ENCODE measurements around the gene TULP1.

DNA sequence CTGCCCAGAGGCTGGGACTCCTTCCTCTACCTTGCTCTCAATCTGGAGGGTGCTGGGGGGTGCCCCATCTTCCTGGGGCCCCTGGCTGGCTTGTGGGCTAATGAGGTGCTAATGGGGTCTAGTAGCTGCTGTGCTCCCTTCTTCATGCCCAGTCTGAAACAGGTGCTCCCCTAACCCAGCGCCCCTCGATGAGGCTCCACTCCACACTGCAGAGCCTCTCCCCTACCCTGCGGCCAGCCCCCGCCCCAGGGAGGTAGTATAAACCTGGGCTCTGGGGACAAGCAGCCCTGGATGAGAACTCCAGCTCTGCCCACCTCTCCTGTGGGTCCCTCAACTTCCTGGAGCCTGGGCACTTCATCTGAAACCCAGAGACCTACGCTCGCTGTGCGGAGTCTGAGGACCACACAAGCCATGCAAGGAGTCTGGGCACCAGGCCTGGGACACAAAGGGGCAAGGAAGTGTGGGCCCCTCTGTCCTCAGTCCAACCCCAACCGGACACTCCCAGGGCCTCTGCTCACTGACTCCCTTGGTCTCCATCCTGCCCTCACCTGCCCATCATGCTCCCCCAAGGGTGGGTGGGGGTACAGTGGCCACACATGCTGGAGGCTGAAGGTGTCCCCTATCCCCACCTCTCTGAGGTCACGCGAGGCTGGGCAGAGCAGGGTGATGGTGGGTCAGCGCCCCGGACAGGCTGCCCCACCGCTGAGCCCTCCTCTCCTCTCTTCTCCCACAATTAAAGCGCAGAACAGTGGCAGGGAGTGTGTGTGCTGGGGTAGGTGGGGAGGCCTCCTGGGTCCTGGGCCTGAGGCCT lies 38.4 kb downstream of the TULP1 start:
- TF ChIP-seq, protein P1, sequence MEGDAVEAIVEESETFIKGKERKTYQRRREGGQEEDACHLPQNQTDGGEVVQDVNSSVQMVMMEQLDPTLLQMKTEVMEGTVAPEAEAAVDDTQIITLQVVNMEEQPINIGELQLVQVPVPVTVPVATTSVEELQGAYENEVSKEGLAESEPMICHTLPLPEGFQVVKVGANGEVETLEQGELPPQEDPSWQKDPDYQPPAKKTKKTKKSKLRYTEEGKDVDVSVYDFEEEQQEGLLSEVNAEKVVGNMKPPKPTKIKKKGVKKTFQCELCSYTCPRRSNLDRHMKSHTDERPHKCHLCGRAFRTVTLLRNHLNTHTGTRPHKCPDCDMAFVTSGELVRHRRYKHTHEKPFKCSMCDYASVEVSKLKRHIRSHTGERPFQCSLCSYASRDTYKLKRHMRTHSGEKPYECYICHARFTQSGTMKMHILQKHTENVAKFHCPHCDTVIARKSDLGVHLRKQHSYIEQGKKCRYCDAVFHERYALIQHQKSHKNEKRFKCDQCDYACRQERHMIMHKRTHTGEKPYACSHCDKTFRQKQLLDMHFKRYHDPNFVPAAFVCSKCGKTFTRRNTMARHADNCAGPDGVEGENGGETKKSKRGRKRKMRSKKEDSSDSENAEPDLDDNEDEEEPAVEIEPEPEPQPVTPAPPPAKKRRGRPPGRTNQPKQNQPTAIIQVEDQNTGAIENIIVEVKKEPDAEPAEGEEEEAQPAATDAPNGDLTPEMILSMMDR (IDR thresholded peaks at IDR 0.05; ENCODE audit: poor library complexity) = no peak
- TF ChIP-seq EZH2phosphoT487 (IDR thresholded peaks at IDR 0.05; ENCODE audit: low read depth, severe bottlenecking, unreplicated experiment) = no peak
- no peak for TF ChIP-seq EZH2 (IDR thresholded peaks at IDR 0.05; ENCODE audit: borderline replicate concordance)
